ENCODE data around the gene PSMA8. TPM values are rescaled to one million over a fixed set of nuclear protein-coding genes. Genes with fewer than 3 reads are reported as not detected.

The PSMA8 gene
- total and polyA plus RNA-seq, 4 experiments from 2014 or later, result 0.67 to 4.9 (median 1.2) TPM

Other genes starting within 250 kb of the PSMA8 start
- gene SS18, start 43.3 kb upstream of the PSMA8 start, total RNA-seq, result 10 to 100 TPM; 78.7 to 79.3 TPM
- gene SS18, start 43.3 kb upstream of the PSMA8 start, polyA plus RNA-seq, result 10 to 100 TPM; 34.5 to 39.2 TPM
- gene TAF4B, start 92.6 kb downstream of the PSMA8 start, total RNA-seq, result 1 to 10 TPM; 7.2 to 8.1 TPM
- 1 to 10 TPM; 4.9 to 6.8 TPM for gene TAF4B, start 92.6 kb downstream of the PSMA8 start, polyA plus RNA-seq

All from CD4-positive, alpha-beta memory T cell (primary cell).